ENCODE data around the gene ANKH. TPM values are rescaled to one million over a fixed set of nuclear protein-coding genes. Genes with fewer than 3 reads are reported as not detected.

The ANKH gene
- total RNA-seq, 1 experiment from 2014 or later = 4.7 TPM

- CTCF ChIA-PET = no interaction called here
- no TSS peak for BruUV-seq (replicated peaks)
- Histone ChIP-seq H3K4me1 (peaks cover 14% of the 10 kb centered on the region), H3K36me3 (ENCODE audit: control insufficient read depth, insufficient read depth, low read length) (no peaks in the 10 kb centered on the region), H3K27me3 (replicated peaks; ENCODE audit: control insufficient read depth, insufficient read depth, low read length) (no peaks in the 10 kb centered on the region), H3K4me3 (ENCODE audit: low read depth, low read length) (no peak overlapping the region), H3K9me3 (no peaks in the 10 kb centered on the region)
- peak in 1 of 2 experiments; percentile 10 for DNase-seq
- no peaks in the 10 kb centered on the region for H3K36me3 Mint-ChIP-seq (ENCODE audit: insufficient read depth, unreplicated experiment)
- no peak for TF ChIP-seq CTCF (IDR thresholded peaks at IDR 0.05; ENCODE audit: insufficient read depth in 1 of 2, low read depth in 1 of 2, low read length in 1 of 2, severe bottlenecking in 1 of 2, unreplicated experiment in 1 of 2)
- H3K9me3 Mint-ChIP-seq (ENCODE audit: unreplicated experiment) = no peaks in the 10 kb centered on the region
- no peak overlapping the region for H3K4me3 Mint-ChIP-seq (ENCODE audit: unreplicated experiment)
- POLR2A ChIA-PET = no interaction called here
- no peaks in the 10 kb centered on the region for H3K4me1 Mint-ChIP-seq (ENCODE audit: low read depth, unreplicated experiment)
- H3K27ac Mint-ChIP-seq (ENCODE audit: unreplicated experiment) = no peak overlapping the region
- H3K27me3 Mint-ChIP-seq (ENCODE audit: insufficient read depth, unreplicated experiment) = peaks cover 5% of the 10 kb centered on the region
- intact Hi-C loops (cut with micrococcal nuclease; ENCODE audit: unreplicated experiment) = no loop called here
Measured at GRCh38 chr5:14893381-14893780, 21.8 kb upstream of the ANKH start.

GRCh38 chr5:14890846-14891245, 19.3 kb upstream of the ANKH start:
- no peak overlapping the region for H3K4me3 ChIP-seq (ENCODE audit: low read depth, low read length)
- DNase-seq = no peak
- Mint-ChIP-seq H3K4me1 (ENCODE audit: low read depth, unreplicated experiment) (no peaks in the 10 kb centered on the region), H3K9me3 (ENCODE audit: unreplicated experiment) (no peaks in the 10 kb centered on the region), H3K27ac (ENCODE audit: unreplicated experiment) (no peak overlapping the region), H3K27me3 (ENCODE audit: insufficient read depth, unreplicated experiment) (peaks cover 5% of the 10 kb centered on the region), H3K4me3 (ENCODE audit: unreplicated experiment) (no peak overlapping the region), H3K36me3 (ENCODE audit: insufficient read depth, unreplicated experiment) (no peaks in the 10 kb centered on the region)
- no peak for TF ChIP-seq CTCF (IDR thresholded peaks at IDR 0.05; ENCODE audit: insufficient read depth in 1 of 2, low read depth in 1 of 2, low read length in 1 of 2, severe bottlenecking in 1 of 2, unreplicated experiment in 1 of 2)
- H3K9me3 ChIP-seq = no peaks in the 10 kb centered on the region
- ChIA-PET POLR2A (no interaction called here), CTCF (no interaction called here)
- no TSS peak for BruUV-seq (replicated peaks)
- H3K27me3 ChIP-seq (replicated peaks; ENCODE audit: control insufficient read depth, insufficient read depth, low read length) = no peaks in the 10 kb centered on the region
- H3K36me3 ChIP-seq (ENCODE audit: control insufficient read depth, insufficient read depth, low read length) = no peaks in the 10 kb centered on the region
- peaks cover 14% of the 10 kb centered on the region for H3K4me1 ChIP-seq
- intact Hi-C loops (cut with micrococcal nuclease; ENCODE audit: unreplicated experiment) = loop anchor here (1.0 kb wide), 1 partner anchor 9 kb away; no protein-coding TSS in a partner anchor

- ChIA-PET POLR2A (no interaction called here), CTCF (no interaction called here)
- Mint-ChIP-seq H3K4me3 (ENCODE audit: unreplicated experiment) (no peak overlapping the region), H3K9me3 (ENCODE audit: unreplicated experiment) (no peaks in the 10 kb centered on the region), H3K4me1 (ENCODE audit: low read depth, unreplicated experiment) (no peaks in the 10 kb centered on the region), H3K27me3 (ENCODE audit: insufficient read depth, unreplicated experiment) (peaks cover 4% of the 10 kb centered on the region), H3K27ac (ENCODE audit: unreplicated experiment) (no peak overlapping the region), H3K36me3 (ENCODE audit: insufficient read depth, unreplicated experiment) (no peaks in the 10 kb centered on the region)
- no peaks in the 10 kb centered on the region for H3K27me3 ChIP-seq (replicated peaks; ENCODE audit: control insufficient read depth, insufficient read depth, low read length)
- no peaks in the 10 kb centered on the region for H3K9me3 ChIP-seq
- DNase-seq = no peak
- no peaks in the 10 kb centered on the region for H3K36me3 ChIP-seq (ENCODE audit: control insufficient read depth, insufficient read depth, low read length)
- H3K4me1 ChIP-seq = no peaks in the 10 kb centered on the region
- no TSS peak for BruUV-seq (replicated peaks)
- H3K4me3 ChIP-seq (ENCODE audit: low read depth, low read length) = no peak overlapping the region
- no peak for TF ChIP-seq CTCF (IDR thresholded peaks at IDR 0.05; ENCODE audit: insufficient read depth in 1 of 2, low read depth in 1 of 2, low read length in 1 of 2, severe bottlenecking in 1 of 2, unreplicated experiment in 1 of 2)
- intact Hi-C loops (cut with micrococcal nuclease; ENCODE audit: unreplicated experiment) = no loop called here
Measured at GRCh38 chr5:14884062-14884612, 12.6 kb upstream of the ANKH start.

Data from Caco-2 (cell line).